H1 (cell line): ENCODE results near the gene FARS2. TPM values are rescaled to one million over a fixed set of nuclear protein-coding genes. Genes with fewer than 3 reads are reported as not detected.

Source experiments
- ATF2 ChIP-seq: IDR thresholded peaks from 2 replicates; pipeline ENCODE4 v1.6.1; 2012; ENCODE audit warnings: low read length, inconsistent platforms
- ATF3 ChIP-seq: IDR thresholded peaks from 2 replicates; pipeline ENCODE4 v1.6.1; 2011; ENCODE audit warnings: low read depth, mild to moderate bottlenecking, low read length; ENCODE audit not compliant: insufficient read depth
- CBX5 ChIP-seq: fragments of 300-800, 300-1000 bp; sonication (generic); IDR thresholded peaks from 2 replicates; pipeline ENCODE4 v1.7.1; 2016; ENCODE audit warnings: antibody characterized with exemption, low read length, low read depth
- CHD7 ChIP-seq: fragments of 300-600 bp; sonication (generic); IDR thresholded peaks from 2 replicates; pipeline ENCODE4 v1.7.1; 2012; ENCODE audit warnings: low read length, moderate library complexity, mild to moderate bottlenecking, inconsistent platforms; ENCODE audit not compliant: insufficient replicate concordance
- MAFK ChIP-seq: IDR thresholded peaks from 2 replicates; pipeline ENCODE4 v1.6.1; 2012; ENCODE audit warnings: low read depth, mild to moderate bottlenecking, improper control_type of control experiment, low read length
- NANOG ChIP-seq: IDR thresholded peaks from 2 replicates; pipeline ENCODE4 v1.6.1; 2011; ENCODE audit warnings: low read length, low read depth, mild to moderate bottlenecking, inconsistent platforms; ENCODE audit not compliant: insufficient read depth, poor library complexity, severe bottlenecking
- SIX5 ChIP-seq: IDR thresholded peaks from 2 replicates; pipeline ENCODE4 v1.6.1; 2011; ENCODE audit warnings: mild to moderate bottlenecking, low read depth, low read length
- SP2 ChIP-seq: IDR thresholded peaks from 2 replicates; pipeline ENCODE4 v1.6.1; 2012; ENCODE audit warnings: mild to moderate bottlenecking, low read length, inconsistent platforms
- TAF1 ChIP-seq: IDR thresholded peaks from 2 replicates; pipeline ENCODE4 v1.6.1; 2011; ENCODE audit warnings: mild to moderate bottlenecking, low read depth, low read length
- polyA plus RNA-seq, 7 experiments: library from polyadenylated mRNA; depleted of rRNA in 3 of 7; stranded (reverse) in 5 of 7; unstranded in 2 of 7; fragments of >200 nt in 5 of 7; fragments of 200-250 nt in 2 of 7; gene quantifications; 1 replicate in 5 of 7; 2 replicates in 1 of 7; 4 replicates in 1 of 7; pipeline versions ENCODE4 v1.2.1 to v1.2.3, GENCODE V29; 2011 to 2013; ENCODE audit warnings: missing spikeins in 2 of 7, mixed read lengths in 2 of 7
- total RNA-seq: library from RNA; stranded (reverse); fragmentation: NEBNext Ultra II Directional; extraction: Animal tissue kit (Norgen Biotek cat#: 25700); gene quantifications from 2 replicates; pipeline ENCODE4 v1.2.1, GENCODE V29; 2021

The FARS2 gene
- total and polyA plus RNA-seq, 2 of the 8 experiments (the other 6 are each of a cell fraction or from before 2014, with no cell fraction given), result 11.7 to 14.4 TPM

GRCh38 chr6:5424726-5425125 lies 163.4 kb downstream of the FARS2 start (continued):
- TF ChIP-seq CHD7 (no peak), ATF2 (no peak), CBX5 (no peak), MAFK (no peak), ATF3 (no peak), TAF1 (no peak), SIX5 (no peak), NANOG (no peak), SP2 (no peak)
